ENCODE measurements around the gene NENF. TPM values are rescaled to one million over a fixed set of nuclear protein-coding genes. Genes with fewer than 3 reads are reported as not detected.

NENF gene
- total RNA-seq, 2 donors from 2014 or later = 83.2 to 277 TPM

GRCh38 chr1:212453156-212453857, 20.6 kb downstream of the NENF start:
- no peak for DNase-seq (ENCODE audit: low spot score)
- Histone ChIP-seq H3K4me3 (no peak overlapping the region), H3K4me1 (replicated peaks) (no peaks in the 10 kb centered on the region), H3K27me3 (replicated peaks; ENCODE audit: insufficient read depth) (no peaks in the 10 kb centered on the region), H3K36me3 (no peaks in the 10 kb centered on the region), H3K9me3 (no peaks in the 10 kb centered on the region), H3K27ac (no peak overlapping the region)
- no peak for TF ChIP-seq POLR2A (IDR thresholded peaks at IDR 0.05)
- TF ChIP-seq, protein P1, sequence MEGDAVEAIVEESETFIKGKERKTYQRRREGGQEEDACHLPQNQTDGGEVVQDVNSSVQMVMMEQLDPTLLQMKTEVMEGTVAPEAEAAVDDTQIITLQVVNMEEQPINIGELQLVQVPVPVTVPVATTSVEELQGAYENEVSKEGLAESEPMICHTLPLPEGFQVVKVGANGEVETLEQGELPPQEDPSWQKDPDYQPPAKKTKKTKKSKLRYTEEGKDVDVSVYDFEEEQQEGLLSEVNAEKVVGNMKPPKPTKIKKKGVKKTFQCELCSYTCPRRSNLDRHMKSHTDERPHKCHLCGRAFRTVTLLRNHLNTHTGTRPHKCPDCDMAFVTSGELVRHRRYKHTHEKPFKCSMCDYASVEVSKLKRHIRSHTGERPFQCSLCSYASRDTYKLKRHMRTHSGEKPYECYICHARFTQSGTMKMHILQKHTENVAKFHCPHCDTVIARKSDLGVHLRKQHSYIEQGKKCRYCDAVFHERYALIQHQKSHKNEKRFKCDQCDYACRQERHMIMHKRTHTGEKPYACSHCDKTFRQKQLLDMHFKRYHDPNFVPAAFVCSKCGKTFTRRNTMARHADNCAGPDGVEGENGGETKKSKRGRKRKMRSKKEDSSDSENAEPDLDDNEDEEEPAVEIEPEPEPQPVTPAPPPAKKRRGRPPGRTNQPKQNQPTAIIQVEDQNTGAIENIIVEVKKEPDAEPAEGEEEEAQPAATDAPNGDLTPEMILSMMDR (IDR thresholded peaks at IDR 0.05) = no peak
- TF ChIP-seq POLR2AphosphoS5 (IDR thresholded peaks at IDR 0.05) = no peak
- WGBS = 71% methylated on average over 12 of the region's 12 CpGs
- intact Hi-C loops (cut with DNase I) = loop anchor here (5.0 to 10.0 kb wide), 2 partner anchors 86 to 159 kb away; no protein-coding TSS in a partner anchor

GRCh38 chr1:212454741-212455140, 22.0 kb downstream of the NENF start:
- WGBS = 82% methylated on average over 3 of the region's 3 CpGs
- no peaks in the 10 kb centered on the region for H3K27me3 ChIP-seq (replicated peaks; ENCODE audit: insufficient read depth)
- no peak for DNase-seq (ENCODE audit: low spot score)
- H3K4me3 ChIP-seq = no peak overlapping the region
- TF ChIP-seq, protein P1 (IDR thresholded peaks at IDR 0.05) = no peak
- TF ChIP-seq POLR2A (IDR thresholded peaks at IDR 0.05) (no peak), POLR2AphosphoS5 (IDR thresholded peaks at IDR 0.05) (no peak)
- no peaks in the 10 kb centered on the region for H3K4me1 ChIP-seq (replicated peaks)
- H3K27ac ChIP-seq = no peak overlapping the region
- intact Hi-C loops (cut with DNase I) = loop anchor here (5.0 to 10.0 kb wide), 2 partner anchors 87 to 160 kb away; no protein-coding TSS in a partner anchor
- H3K9me3 ChIP-seq = no peaks in the 10 kb centered on the region
- H3K36me3 ChIP-seq = no peaks in the 10 kb centered on the region

DNA sequence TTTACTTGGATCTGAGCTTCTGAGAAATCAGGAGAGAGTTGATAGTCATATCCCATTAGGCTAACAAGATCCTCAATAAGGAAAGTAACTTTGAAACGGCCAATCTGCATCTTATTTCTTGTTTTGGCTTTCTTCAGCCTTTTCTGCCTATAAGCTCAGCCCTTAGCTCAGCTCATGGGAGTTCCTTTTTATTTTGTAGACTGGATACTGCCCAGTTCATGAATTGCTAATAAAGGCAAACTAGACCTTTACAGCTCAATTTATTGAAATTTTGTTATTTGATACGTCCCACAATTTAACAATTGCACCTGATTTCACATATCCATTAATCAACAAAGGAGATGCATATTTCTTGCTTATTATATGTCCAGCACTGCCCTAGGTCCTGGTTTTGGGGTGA, 22.7 kb downstream of the NENF start:
- DNase-seq (ENCODE audit: low spot score) = no peak
- no peak overlapping the region for H3K27ac ChIP-seq
- intact Hi-C loops (cut with DNase I) = loop anchor here (10.0 kb wide), 1 partner anchor 161 kb away; no protein-coding TSS in a partner anchor
- no peaks in the 10 kb centered on the region for H3K4me1 ChIP-seq (replicated peaks)
- WGBS = 93% methylated on average over 2 of the region's 2 CpGs
- no peak for TF ChIP-seq POLR2AphosphoS5 (IDR thresholded peaks at IDR 0.05)
- TF ChIP-seq, protein P1 (IDR thresholded peaks at IDR 0.05) = no peak
- TF ChIP-seq POLR2A (IDR thresholded peaks at IDR 0.05) = no peak
- H3K27me3 ChIP-seq (replicated peaks; ENCODE audit: insufficient read depth) = no peaks in the 10 kb centered on the region
- H3K4me3 ChIP-seq = no peak overlapping the region
- H3K36me3 ChIP-seq = no peaks in the 10 kb centered on the region
- no peaks in the 10 kb centered on the region for H3K9me3 ChIP-seq

- 38% methylated on average over 10 of the region's 10 CpGs for WGBS
- H3K4me1 ChIP-seq (replicated peaks) = no peaks in the 10 kb centered on the region
- H3K4me3 ChIP-seq = no peak overlapping the region
- no peak overlapping the region for H3K27ac ChIP-seq
- H3K9me3 ChIP-seq = no peaks in the 10 kb centered on the region
- TF ChIP-seq, protein P1 (IDR thresholded peaks at IDR 0.05) = peak; percentile 92 to 98 (median 96)
- TF ChIP-seq POLR2A (IDR thresholded peaks at IDR 0.05) (no peak), POLR2AphosphoS5 (IDR thresholded peaks at IDR 0.05) (peak; percentile 38)
- no peaks in the 10 kb centered on the region for H3K36me3 ChIP-seq
- no peaks in the 10 kb centered on the region for H3K27me3 ChIP-seq (replicated peaks; ENCODE audit: insufficient read depth)
- DNase-seq (ENCODE audit: low spot score) = peak; percentile 77
- intact Hi-C loops (cut with DNase I) = loop anchor here (2.0 to 10.0 kb wide), 2 partner anchors 161 to 385 kb away; no protein-coding TSS in a partner anchor
Observed at GRCh38 chr1:212455803-212456528, 23.2 kb downstream of the NENF start.
